Gastrocnemius medialis (tissue), 4 donors: ENCODE results near the gene ANO6.
A peak's percentile ranks its signal among the peaks of the same experiment; 100 is the strongest.

Source experiments
- POLR2A ChIP-seq, 2 donors: fragments of 450-650 bp; IDR thresholded peaks; one replicate each; pipeline ENCODE4 v1.6.1; 2017; ENCODE audit warnings: antibody characterized with exemption in 2 of 2, mild to moderate bottlenecking in 2 of 2, moderate library complexity in 2 of 2
- TF ChIP-seq, protein P1 (sequence below), 5 experiments: fragments of 450-650 bp in 3 of 5; fragments of 200-600 bp in 2 of 5; sonication (generic) in 2 of 5; IDR thresholded peaks in 4 of 5; conservative IDR thresholded peaks in 1 of 5; 1 replicate in 4 of 5; 2 replicates in 1 of 5; pipeline ENCODE4 v1.5.1; 2016 to 2019; ENCODE audit warnings: antibody characterized with exemption in 5 of 5, mild to moderate bottlenecking in 3 of 5, moderate library complexity in 3 of 5

DNA sequence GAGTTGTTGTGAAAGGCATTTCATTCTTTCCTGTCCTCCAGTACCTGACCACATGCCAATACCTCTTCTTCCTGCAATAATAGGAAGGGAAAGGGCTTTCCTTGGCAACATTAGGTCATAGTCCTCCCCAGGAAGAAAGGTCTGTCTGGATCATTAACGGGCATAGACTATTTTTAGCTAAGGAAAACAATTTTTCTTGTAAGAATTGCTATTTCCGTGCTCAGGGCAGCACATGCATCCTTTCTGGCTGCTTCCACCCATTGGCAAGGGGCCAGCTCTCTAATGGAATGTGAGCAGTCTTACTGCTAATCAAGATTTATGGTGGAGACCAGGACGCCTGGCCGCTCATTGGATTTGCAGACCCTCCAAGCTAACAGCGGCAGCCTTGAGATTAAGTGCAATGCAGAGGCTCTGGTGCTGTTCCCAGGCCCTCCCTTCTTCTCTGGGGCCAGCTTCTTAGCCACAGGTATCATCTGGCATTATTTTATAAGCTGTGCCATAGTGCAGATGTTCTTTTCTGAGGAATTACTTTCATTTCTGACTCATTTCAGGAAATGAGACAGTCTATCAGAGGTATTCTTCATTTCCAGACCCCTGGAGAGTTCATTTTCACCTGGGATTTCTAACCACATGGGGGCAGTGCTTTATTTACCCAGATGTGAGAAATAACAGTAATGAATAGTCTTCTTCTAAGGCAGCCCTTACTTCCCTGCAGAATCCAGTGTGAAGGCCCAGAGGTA lies 52.9 kb downstream of the ANO6 start:
- TF ChIP-seq, protein P1, sequence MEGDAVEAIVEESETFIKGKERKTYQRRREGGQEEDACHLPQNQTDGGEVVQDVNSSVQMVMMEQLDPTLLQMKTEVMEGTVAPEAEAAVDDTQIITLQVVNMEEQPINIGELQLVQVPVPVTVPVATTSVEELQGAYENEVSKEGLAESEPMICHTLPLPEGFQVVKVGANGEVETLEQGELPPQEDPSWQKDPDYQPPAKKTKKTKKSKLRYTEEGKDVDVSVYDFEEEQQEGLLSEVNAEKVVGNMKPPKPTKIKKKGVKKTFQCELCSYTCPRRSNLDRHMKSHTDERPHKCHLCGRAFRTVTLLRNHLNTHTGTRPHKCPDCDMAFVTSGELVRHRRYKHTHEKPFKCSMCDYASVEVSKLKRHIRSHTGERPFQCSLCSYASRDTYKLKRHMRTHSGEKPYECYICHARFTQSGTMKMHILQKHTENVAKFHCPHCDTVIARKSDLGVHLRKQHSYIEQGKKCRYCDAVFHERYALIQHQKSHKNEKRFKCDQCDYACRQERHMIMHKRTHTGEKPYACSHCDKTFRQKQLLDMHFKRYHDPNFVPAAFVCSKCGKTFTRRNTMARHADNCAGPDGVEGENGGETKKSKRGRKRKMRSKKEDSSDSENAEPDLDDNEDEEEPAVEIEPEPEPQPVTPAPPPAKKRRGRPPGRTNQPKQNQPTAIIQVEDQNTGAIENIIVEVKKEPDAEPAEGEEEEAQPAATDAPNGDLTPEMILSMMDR (IDR thresholded peaks at IDR 0.05 in 4 of 5, conservative IDR thresholded peaks at IDR 0.05 in 1 of 5): peak in 4 of 5 experiments; percentile 9 to 53 (median 38)
- TF ChIP-seq POLR2A (IDR thresholded peaks at IDR 0.05): no peak
